Activated gamma-delta T cell treated with Interleukin-2 at 50 U/mL for 16 hours (primary cell): ENCODE measurements around the gene TAS1R3.

Source experiments
- DNase-seq: peaks from one replicate; pipeline ENCODE4 v3.0.0-alpha.2; 2020

TAS1R3 gene

GRCh38 chr1:1340791-1341548 lies 9.9 kb downstream of the TAS1R3 start:
- no peak for DNase-seq

- DNase-seq, result no peak
These were observed 10.5 kb downstream of the TAS1R3 start for GRCh38 chr1:1341549-1342021.

DNA sequence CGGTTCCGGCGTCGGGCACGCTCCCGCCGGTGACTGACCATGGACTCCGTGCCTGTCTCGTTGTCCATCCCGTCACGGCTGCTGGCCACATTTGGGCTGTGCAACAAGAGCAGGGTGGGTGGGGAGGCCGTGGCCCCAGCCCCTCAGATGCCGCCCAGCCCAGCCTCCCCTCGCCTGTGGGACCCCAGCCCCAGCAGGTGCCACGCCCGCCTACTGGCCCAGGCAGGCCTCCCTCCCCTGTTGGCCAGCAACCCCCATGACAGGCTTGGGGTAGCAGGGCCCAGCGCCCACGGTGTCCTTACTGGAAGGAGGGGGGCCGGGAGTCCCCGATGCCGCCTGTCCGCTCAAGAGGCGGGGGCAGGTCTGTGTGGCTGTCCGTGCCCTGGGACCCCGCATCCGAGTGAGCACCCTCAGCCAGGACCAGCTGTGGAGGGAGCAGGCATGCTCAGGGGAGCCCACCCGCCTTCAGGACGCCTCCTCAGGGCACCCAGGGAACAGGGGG lies 11.0 kb downstream of the TAS1R3 start:
- DNase-seq, result no peak

- DNase-seq, result no peak
These were observed 11.6 kb downstream of the TAS1R3 start for GRCh38 chr1:1342584-1343115.

GRCh38 chr1:1343811-1344421 lies 12.8 kb downstream of the TAS1R3 start:
- DNase-seq, result no peak

- no peak for DNase-seq
These were observed 13.7 kb downstream of the TAS1R3 start for GRCh38 chr1:1344655-1345361.

DNA sequence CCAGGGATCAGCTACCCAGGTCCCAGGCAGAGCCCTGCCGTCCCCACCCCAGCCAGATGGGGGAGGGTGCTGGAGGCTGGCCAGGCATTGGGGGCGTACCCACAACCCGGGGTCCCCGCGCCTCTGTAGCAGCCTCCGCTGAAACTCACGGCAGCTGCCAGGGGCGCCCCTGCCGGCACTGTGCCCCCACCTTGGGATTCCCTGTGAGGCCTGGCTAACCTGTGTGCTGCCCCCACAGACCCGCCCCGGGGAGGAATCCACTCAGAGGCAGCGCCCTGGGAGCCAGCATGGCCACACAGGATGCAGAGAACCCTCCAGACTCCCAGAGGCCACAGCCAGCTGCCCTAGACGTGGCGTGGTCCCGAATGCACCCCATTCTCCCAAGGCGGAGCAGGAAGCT lies 14.3 kb downstream of the TAS1R3 start:
- DNase-seq, result no peak

DNA sequence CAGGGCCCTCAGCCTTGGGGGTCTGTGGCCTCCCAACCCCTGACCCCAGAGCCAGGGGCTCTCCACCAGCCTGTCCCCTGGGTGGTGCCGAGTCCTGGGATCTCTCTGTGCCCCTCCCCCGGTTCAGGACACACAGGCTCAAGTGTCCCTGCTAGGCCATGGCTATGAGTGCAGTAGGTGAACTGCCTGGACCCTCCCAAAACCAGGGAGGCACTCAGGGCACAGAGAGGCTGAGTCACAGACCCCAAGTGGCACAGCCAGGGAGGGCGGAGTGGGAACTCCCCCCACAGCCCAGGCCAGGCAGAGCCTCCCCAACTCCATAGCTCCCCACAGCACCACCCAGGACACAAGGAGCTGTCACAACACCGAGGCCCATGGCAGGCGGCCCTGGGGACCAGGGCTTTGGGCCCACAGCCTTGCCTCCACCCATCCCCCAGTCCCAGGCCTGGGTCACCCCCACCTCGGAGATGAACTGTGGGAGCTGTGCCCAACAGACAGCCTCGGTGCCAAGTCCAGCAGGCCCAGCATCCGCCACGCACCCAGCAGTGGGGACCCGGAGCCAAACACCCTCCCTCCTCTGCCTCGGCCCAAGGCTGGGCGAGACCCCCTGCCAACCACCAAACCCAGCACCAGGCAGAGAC lies 14.9 kb downstream of the TAS1R3 start:
- no peak for DNase-seq

GRCh38 chr1:1346501-1346890 lies 15.4 kb downstream of the TAS1R3 start:
- no peak for DNase-seq

DNA sequence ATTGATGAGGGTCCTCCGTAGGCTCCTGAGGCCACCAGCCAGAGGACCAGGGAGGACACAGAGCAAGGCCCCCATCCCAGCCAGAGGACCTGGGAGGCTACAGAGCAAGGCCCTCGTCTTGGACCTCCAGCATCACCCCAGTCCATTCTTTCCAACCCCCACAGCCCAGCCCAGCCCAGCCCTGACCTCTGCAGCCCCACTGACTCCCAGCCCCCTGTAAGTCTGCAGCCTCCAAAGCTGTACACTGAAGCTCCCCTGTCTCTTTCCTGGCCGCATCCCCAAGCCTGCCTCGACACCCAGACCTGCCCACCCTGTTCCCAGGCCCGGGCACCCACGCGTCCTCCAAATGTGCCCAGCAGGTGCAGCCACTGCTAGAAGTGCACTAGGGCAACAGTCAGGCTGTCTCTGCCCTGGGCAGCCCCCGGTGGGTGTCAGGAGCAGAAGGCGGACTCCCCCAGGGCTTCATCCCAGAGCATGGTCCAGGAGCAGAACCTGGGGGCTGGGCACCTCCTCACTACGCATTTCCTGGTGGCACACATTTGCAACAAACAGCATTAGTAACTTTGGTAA lies 16.0 kb downstream of the TAS1R3 start:
- no peak for DNase-seq

- no peak for DNase-seq
These were observed 16.8 kb downstream of the TAS1R3 start for GRCh38 chr1:1347663-1348419.

DNA sequence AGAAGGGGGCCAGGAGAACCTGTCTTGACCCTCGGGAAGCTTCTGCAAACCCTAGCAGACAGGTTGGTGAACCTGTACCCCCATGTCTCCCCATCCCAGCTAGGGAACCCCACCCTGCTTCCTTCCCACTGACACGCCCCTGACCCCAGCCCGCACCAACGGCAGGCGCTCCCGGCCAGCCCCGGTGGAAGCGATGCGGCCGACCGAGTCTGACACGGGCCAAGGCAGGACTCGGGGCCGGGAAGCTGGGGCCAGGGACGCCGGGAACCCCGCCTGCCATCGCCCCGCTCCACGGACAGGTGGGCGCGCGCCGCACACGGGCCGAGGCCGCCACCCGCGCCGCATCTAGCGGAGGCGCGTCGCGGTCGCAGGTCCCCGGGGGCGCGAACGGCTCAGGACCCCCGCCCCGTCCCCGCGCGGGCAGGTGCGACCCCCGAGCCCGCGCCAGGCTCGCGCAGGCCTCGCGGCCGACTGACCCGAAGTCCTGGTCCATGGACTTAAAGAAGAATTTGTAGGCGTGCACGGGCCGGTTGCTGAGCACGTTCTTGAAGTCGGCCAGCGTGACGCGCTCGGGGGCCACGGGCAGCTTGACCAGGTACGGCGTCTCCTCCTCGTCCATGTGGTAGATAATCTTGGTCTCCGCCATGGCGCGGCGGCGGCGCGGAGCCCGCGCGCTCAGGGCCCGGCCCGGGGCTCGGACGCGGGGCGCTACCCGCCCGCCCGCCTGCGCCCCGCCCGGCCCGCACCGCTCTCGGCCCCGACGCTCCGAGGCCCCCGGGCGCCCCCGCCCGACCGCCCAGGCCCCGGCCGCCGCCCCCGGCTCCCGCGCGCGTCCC lies 17.6 kb downstream of the TAS1R3 start:
- DNase-seq, result no peak

DNA sequence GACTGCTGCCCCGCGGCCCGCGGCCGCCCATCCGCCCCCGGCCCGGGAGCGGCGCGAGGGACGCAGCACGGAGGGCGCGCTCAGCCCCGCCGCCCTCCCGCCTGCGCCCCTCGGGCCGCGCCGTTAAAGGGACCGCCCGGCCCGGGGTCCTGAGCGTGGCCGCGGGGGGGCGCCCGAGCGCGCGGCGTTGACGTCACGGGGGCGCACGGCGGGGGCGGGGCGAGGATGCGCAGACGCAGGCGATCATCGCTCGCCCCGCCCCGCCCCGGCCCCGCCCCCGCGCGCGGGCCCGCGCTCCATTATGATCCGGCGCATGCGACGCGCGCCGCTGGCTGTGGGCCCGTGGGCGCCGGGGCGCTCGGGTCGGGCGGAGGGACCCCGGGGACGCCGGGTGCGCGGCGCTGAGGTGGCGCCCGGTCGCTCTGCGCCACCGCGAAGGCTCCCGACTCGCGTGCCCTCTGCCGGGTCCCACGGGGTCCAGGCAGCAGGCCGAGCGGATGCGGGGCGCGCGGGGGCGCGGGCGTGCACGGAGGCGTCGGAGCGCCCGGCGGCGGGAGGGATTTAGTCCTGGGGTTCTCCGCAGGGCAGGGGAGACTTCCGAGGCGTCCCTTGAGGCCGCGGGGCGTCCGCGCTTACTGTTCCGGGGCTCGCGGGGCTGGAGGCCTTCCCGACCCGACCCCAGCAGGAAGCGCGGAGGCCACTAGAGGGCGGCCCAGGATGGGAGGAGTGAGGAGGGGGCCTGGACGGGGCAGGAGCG lies 18.4 kb downstream of the TAS1R3 start, which contains the start of gene DVL1:
TSS of gene DVL1 (minus strand) at position 163 of the 757 bp plus-strand sequence. CDS start 353 bp downstream, outside the sequence.
- DNase-seq, result peak; percentile 72

DNA sequence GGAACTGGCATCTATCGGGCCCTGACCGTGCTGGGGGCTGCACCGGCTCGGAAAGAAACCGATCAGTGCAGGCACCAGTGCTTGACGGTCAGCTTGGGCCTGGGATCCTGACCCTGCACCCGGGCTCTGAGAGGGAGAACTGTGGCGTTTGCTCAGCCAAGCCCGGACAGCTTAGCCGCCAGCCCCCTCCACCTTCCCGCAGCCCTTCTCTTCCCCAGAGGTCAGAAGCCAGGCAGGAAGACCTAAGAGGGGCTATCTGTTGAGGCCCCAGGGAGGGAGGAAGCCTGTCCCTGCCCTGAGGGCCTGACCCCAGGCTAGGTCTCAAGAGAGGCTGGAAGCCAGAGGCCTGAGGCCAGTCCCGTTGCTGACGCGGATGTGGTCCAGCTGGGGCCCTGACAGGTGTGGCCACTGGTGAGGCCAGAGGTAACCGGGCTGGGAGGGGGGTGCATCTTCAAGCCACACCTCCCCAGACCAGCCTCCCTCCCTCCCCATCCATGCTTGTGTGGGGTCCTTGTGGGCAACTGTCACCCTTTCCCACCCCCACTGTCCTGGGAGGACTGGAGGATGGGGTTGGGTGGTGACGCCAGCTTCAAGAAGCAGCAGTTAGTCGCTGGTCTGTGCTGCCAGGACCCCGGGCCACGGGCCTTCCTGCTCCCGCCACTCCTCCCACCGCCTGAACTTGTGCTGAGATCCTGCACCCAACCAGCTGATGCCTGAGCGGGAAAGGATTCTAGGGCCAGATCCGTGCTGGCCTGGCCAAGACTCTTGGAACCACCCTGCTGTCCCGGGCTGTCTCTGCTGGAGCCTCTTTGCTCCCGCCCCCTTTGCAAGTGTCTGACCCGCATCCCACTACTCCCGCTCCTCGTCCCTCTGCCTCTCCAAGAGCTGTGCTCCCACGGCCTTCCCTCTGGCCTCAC lies 20.7 kb downstream of the TAS1R3 start:
- no peak for DNase-seq

GRCh38 chr1:1352786-1353388 lies 21.8 kb downstream of the TAS1R3 start:
- no peak for DNase-seq

DNA sequence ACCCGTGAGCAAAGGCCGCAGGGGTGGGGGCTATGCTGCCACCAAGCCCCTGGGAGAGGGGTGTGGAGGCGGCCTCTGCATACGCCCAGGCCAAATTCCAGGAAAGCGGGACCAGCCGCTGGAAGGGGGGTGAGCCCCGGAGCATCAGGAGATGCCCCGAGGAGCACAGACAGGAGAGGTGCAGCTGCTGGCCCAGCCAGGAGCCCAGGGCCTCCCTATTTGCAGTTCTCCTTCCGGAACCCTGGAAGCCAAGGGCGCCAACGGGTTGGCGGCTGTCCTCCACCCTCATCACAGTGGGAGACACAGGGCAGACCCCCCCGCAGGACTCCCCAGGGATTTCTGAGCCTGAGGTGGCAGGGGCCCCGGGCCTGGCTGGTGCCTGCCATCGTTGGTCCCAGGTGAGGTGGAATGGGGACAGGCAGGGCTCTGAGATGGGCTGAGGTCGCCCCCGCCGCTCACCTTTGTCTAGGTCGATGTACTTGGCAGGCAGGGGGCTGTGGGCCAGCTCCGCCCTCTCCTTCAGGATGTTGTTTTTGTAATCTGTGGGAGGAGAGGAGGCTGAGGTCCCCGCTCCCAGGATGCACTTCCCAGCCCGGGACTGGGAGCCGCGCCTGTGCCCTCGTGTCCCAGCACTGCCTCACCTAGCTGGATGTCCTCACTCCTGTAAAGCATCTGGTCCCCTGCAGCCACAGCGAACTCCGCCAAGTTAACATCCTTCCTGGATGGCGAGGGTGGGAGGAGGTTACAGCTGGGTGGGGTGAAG lies 22.5 kb downstream of the TAS1R3 start:
- no peak for DNase-seq
